SJCRH30 (cell line): ENCODE data around the gene CD86. TPM values are rescaled to one million over a fixed set of nuclear protein-coding genes. Genes with fewer than 3 reads are reported as not detected.

ENCODE experiments used
- DNase-seq, 2 experiments: peaks; one replicate each; pipeline ENCODE4 v3.0.0-alpha.2; 2015 to 2020
- H3K27ac ChIP-seq: fragments of 250-450 bp; sonication (Bioruptor Pico); 2 replicates; pipeline ENCODE4 v1.5.1; 2020; ENCODE audit warnings: mild to moderate bottlenecking, moderate library complexity
- H3K27me3 ChIP-seq: fragments of 250-450 bp; sonication (Bioruptor Pico); 2 replicates; pipeline ENCODE4 v1.5.1; 2020; ENCODE audit warnings: mild to moderate bottlenecking, moderate library complexity
- H3K36me3 ChIP-seq: fragments of 250-450 bp; sonication (Bioruptor Pico); 2 replicates; pipeline ENCODE4 v1.5.1; 2020; ENCODE audit warnings: mild to moderate bottlenecking, moderate library complexity
- H3K4me1 ChIP-seq: fragments of 250-450 bp; sonication (Bioruptor Pico); 2 replicates; pipeline ENCODE4 v1.5.1; 2020; ENCODE audit warnings: mild to moderate bottlenecking, moderate library complexity
- H3K4me3 ChIP-seq: fragments of 250-450 bp; sonication (Bioruptor Pico); 2 replicates; pipeline ENCODE4 v1.5.1; 2020; ENCODE audit warnings: mild to moderate bottlenecking, moderate library complexity
- H3K9me3 ChIP-seq: fragments of 250-450 bp; sonication (Bioruptor Pico); replicated peaks from 2 replicates; pipeline ENCODE4 v1.5.1; 2020; ENCODE audit warnings: mild to moderate bottlenecking, moderate library complexity
- total RNA-seq: library from RNA; depleted of rRNA; stranded (reverse); fragments of >200 nt; shearing (Covaris generic); gene quantifications from 2 replicates; pipeline ENCODE4 v1.2.3, GENCODE V29; 2014

CD86 gene
- total RNA-seq, 1 experiment from 2014 or later = not detected

DNA sequence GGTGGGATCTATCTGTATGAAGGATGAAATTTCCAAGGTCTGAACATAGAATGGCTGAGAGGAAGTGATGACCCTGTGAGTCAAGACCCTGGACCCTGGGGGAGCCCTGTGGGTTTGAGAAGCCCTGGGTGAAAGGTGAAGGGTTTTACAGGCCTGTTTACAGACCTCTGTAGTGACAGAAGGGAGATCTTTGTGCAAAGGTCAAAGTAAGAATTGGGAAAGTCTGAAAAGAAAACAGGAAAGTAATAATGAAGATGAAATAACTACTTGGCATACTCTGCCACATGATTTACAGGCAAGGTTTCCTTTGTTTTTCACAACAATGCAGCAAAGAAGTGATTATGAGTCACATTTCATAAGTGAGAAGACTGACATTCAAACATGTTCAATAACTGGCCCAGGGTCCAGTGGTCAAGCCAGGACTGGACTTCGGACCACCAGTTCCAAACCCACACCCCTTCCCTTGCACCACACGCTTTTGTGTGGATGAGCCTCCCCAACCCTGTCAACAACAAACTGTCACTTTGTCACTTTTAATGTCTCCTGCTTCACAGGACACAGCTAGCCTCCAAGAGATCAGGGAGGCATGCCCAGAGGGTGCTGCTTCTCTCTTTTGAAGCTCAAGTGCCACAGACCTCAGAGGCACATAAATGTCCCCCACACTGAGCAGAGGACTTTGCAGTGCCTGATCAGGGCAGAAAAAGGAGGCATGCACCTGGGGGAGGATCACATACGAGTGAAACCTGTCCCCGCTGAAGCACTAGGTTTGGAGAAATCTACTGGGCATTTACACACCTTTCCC is 21.5 kb downstream of the CD86 start:
- no peak for DNase-seq
- Histone ChIP-seq H3K4me1 (no peaks in the 10 kb centered on the region), H3K36me3 (no peaks in the 10 kb centered on the region), H3K4me3 (no peak overlapping the region), H3K27ac (no peak overlapping the region), H3K9me3 (no peaks in the 10 kb centered on the region), H3K27me3 (no peaks in the 10 kb centered on the region)

GRCh38 chr3:122077293-122078234 is 22.4 kb downstream of the CD86 start:
- H3K36me3 ChIP-seq = no peaks in the 10 kb centered on the region
- no peaks in the 10 kb centered on the region for H3K9me3 ChIP-seq
- no peaks in the 10 kb centered on the region for H3K4me1 ChIP-seq
- no peak overlapping the region for H3K27ac ChIP-seq
- no peak for DNase-seq
- H3K4me3 ChIP-seq = no peak overlapping the region
- no peaks in the 10 kb centered on the region for H3K27me3 ChIP-seq

DNA sequence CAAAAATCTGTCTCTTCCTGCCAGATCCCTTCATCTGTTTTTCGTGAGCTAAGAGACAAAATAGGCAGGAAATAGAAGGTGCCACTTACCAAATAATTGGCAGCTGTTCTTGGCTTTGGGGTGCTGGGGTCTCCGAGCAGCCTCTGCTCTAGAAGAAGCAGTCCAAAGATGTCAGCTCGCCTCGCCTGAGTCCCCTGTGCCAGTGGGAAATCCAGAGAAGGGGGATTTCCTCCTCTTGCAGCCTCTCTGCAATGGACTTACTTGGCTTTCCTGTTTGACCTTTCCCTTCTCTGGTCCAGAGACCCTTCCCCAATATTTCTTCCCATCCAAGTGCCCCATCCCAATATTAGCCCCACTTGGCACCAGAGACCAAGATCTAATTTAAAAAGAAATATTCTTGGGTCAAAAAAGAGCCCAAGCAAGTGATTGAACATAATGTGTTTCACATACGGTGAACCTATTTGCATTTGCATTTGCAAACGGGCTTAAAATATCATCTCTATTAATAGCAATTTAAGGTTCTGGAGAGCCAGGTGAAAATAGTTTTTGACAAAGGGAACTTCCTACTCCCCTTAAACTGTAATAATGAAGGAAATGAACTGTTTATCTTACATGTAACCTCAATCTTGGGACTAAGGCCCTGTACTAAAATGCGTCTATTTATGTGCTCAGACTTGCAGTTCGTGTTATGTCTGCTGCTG is 23.2 kb downstream of the CD86 start:
- H3K4me1 ChIP-seq = no peaks in the 10 kb centered on the region
- no peak overlapping the region for H3K27ac ChIP-seq
- no peaks in the 10 kb centered on the region for H3K27me3 ChIP-seq
- no peaks in the 10 kb centered on the region for H3K36me3 ChIP-seq
- DNase-seq = no peak
- H3K4me3 ChIP-seq = no peak overlapping the region
- H3K9me3 ChIP-seq = no peaks in the 10 kb centered on the region

GRCh38 chr3:122079524-122080206 is 24.5 kb downstream of the CD86 start:
- Histone ChIP-seq H3K4me3 (no peak overlapping the region), H3K36me3 (no peaks in the 10 kb centered on the region), H3K9me3 (no peaks in the 10 kb centered on the region), H3K27ac (no peak overlapping the region), H3K27me3 (no peaks in the 10 kb centered on the region), H3K4me1 (no peaks in the 10 kb centered on the region)
- no peak for DNase-seq

GRCh38 chr3:122080207-122080587 is 25.0 kb downstream of the CD86 start:
- Histone ChIP-seq H3K4me1 (no peaks in the 10 kb centered on the region), H3K4me3 (no peak overlapping the region), H3K27ac (no peak overlapping the region), H3K9me3 (no peaks in the 10 kb centered on the region), H3K36me3 (no peaks in the 10 kb centered on the region), H3K27me3 (no peaks in the 10 kb centered on the region)
- DNase-seq = no peak

DNA sequence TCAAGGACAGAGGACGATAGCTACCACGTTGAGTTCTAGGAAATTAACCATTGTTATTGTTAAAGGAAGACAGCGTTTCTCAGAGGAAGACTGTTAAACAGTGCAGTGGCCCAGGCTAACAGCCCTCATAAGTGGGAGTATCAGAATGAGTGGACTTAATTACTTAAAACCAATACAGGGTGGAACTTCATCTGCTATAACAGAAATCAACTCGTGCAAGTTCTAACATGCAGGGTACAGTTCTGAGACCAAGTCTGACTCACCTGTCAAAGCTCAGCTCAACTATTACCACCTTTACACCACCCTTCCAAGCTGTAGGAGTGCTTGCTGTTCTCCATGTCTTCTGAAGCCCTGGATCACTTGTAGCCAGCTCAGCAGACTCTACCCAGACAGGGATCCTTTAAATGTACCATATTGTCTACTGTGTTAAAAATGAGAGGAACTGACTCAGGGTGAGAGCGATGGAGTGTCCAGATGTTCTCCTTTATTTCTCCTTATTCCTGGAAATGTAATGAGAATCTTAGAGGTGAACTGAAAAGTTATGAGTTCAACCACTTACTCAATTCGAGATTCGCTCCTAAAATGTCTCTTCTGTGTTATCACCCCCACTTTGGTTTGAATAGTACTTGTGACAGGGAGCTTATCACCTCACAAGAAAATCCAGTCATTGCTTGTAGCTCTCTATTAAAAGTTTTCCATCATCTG is 26.5 kb downstream of the CD86 start:
- H3K9me3 ChIP-seq = no peaks in the 10 kb centered on the region
- H3K27me3 ChIP-seq = no peaks in the 10 kb centered on the region
- no peak overlapping the region for H3K4me3 ChIP-seq
- no peaks in the 10 kb centered on the region for H3K4me1 ChIP-seq
- H3K27ac ChIP-seq = no peak overlapping the region
- no peaks in the 10 kb centered on the region for H3K36me3 ChIP-seq
- DNase-seq = no peak

DNA sequence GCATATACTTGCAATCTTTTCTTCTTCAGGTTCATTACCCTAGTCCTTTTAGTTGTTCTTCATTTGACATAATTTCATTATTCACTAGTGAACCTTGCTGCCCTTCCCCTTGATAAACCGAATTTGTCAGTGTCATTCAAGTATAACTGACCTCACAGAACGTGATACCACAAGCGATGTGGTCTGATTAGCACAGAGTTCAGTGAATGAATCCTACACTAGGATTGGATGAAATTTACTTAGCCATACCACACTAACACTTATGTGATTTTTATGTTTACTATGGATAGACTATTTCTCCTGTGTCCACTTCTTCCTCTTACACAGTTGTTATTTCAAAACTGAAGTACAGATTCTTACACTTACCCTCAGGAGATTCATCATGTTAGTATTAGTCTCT is 27.2 kb downstream of the CD86 start:
- Histone ChIP-seq H3K36me3 (no peaks in the 10 kb centered on the region), H3K9me3 (no peaks in the 10 kb centered on the region), H3K27ac (no peak overlapping the region), H3K4me3 (no peak overlapping the region), H3K4me1 (no peaks in the 10 kb centered on the region), H3K27me3 (no peaks in the 10 kb centered on the region)
- no peak for DNase-seq

- no peak overlapping the region for H3K27ac ChIP-seq
- DNase-seq = no peak
- H3K4me1 ChIP-seq = no peaks in the 10 kb centered on the region
- no peaks in the 10 kb centered on the region for H3K36me3 ChIP-seq
- H3K27me3 ChIP-seq = no peaks in the 10 kb centered on the region
- no peaks in the 10 kb centered on the region for H3K9me3 ChIP-seq
- H3K4me3 ChIP-seq = no peak overlapping the region
Measured at GRCh38 chr3:122084799-122085198, 29.6 kb downstream of the CD86 start.

DNA sequence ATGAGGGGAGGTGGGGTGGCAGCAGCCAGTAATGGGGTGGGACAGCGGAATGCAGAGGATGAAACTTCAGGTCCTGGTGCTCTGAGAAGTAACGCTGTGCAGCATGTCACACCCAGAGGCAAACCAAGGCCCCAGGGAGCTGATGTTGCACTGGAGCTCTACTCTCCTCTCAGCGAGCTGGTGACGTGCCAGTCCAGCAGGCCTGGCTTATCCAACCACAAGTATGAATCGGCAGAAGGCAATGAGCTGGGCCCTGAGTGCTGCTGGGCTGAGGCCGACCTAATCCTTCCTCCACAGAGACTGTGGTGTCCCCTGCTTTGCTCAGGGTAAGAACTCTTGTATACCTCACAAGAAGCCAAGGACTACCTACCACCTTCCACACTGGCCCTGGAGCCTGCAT is 30.5 kb downstream of the CD86 start:
- no peak overlapping the region for H3K27ac ChIP-seq
- no peak overlapping the region for H3K4me3 ChIP-seq
- H3K27me3 ChIP-seq = no peaks in the 10 kb centered on the region
- H3K4me1 ChIP-seq = no peaks in the 10 kb centered on the region
- no peak for DNase-seq
- H3K9me3 ChIP-seq = no peaks in the 10 kb centered on the region
- H3K36me3 ChIP-seq = no peaks in the 10 kb centered on the region

DNA sequence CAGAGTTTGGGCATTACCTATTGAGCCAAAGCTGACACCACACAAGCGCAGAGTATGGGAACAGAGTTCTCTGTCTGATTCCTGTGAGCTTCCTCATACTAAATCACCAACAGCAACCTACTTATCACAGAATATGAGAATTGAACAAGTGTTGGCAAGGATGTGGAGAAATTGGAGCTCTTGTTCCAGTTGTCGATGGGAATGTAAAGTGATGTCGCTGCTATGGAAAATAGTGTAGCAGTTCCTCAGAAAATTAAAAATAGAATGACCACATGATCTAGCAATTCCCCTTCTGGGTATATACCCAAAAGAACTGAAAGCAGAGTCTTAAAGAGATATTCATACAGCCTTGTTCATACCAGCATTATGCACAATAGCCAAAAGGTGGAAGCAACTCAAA is 33.4 kb downstream of the CD86 start:
- DNase-seq = no peak
- Histone ChIP-seq H3K4me3 (no peak overlapping the region), H3K36me3 (no peaks in the 10 kb centered on the region), H3K27ac (no peak overlapping the region), H3K27me3 (no peaks in the 10 kb centered on the region), H3K9me3 (no peaks in the 10 kb centered on the region), H3K4me1 (no peaks in the 10 kb centered on the region)

DNA sequence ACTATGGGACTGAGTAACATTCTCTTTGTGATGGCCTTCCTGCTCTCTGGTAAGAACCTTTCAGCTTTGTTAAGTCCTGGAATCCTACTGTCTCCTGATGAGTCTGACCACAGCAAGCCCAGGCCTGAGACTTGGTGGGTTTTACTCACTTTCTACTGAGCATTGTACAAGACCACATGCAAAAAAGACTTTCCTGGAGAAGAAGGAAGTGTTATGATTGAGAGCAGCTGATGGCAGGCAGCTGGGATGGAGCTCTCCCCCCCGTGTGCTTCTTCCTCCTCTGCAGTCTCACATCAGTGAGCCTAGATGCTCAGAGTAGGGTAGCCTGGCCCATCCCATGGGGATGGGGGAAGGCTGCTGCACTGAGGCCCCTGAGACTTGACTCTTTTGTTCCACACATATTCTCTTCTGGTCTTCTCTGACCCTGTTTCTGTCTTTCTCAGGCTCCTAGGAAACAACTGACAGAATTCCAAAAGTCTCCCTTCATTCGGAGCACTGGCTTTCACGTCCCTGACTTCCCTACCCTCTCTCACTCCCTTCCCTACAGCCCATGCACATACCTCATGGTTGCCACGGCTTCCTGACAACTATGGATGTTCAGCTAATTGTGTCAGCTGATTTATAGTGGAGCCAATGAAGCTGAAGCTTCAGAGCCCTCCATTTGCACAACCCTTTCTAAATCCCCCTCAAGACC is 36.6 kb downstream of the CD86 start:
- Histone ChIP-seq H3K36me3 (no peaks in the 10 kb centered on the region), H3K4me3 (no peak overlapping the region), H3K27ac (no peak overlapping the region), H3K9me3 (no peaks in the 10 kb centered on the region), H3K27me3 (0 out of 2 replicates have a peak, but pooled peaks cover under 1% of the 10 kb centered on the region), H3K4me1 (no peaks in the 10 kb centered on the region)
- peak in 1 of 2 experiments; percentile 18 for DNase-seq

GRCh38 chr3:122092460-122093165 is 37.5 kb downstream of the CD86 start:
- H3K4me1 ChIP-seq = no peaks in the 10 kb centered on the region
- no peak overlapping the region for H3K4me3 ChIP-seq
- peak; percentile 17 to 51 for DNase-seq
- 0 out of 2 replicates have a peak, but pooled peaks cover 2% of the 10 kb centered on the region for H3K27me3 ChIP-seq
- H3K36me3 ChIP-seq = no peaks in the 10 kb centered on the region
- H3K27ac ChIP-seq = no peak overlapping the region
- H3K9me3 ChIP-seq = no peaks in the 10 kb centered on the region

DNA sequence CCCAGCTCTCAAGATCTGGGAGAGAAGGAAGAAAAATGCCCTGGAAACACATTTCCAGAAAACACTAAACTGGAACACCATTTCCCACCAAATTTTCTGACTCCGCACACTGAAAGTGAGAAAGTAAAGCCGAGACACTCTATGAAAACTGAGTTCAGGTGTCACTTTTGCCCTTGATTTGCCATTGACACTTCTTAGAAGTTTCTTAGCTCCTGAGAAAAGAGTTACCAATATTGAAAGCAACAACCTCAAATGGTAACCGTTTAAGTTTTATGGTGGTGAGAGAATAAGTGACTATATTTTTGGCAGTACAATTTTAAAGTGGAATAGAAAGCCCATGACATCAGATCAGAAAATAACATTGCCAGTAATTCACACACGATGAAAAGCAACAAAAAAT is 39.0 kb downstream of the CD86 start:
- no peak overlapping the region for H3K4me3 ChIP-seq
- H3K4me1 ChIP-seq = no peaks in the 10 kb centered on the region
- DNase-seq = no peak
- H3K27ac ChIP-seq = no peak overlapping the region
- H3K9me3 ChIP-seq = no peaks in the 10 kb centered on the region
- 0 out of 2 replicates have a peak, but pooled peaks cover 2% of the 10 kb centered on the region for H3K27me3 ChIP-seq
- no peaks in the 10 kb centered on the region for H3K36me3 ChIP-seq
